ENCODE results near the gene ALDH16A1.

DNA sequence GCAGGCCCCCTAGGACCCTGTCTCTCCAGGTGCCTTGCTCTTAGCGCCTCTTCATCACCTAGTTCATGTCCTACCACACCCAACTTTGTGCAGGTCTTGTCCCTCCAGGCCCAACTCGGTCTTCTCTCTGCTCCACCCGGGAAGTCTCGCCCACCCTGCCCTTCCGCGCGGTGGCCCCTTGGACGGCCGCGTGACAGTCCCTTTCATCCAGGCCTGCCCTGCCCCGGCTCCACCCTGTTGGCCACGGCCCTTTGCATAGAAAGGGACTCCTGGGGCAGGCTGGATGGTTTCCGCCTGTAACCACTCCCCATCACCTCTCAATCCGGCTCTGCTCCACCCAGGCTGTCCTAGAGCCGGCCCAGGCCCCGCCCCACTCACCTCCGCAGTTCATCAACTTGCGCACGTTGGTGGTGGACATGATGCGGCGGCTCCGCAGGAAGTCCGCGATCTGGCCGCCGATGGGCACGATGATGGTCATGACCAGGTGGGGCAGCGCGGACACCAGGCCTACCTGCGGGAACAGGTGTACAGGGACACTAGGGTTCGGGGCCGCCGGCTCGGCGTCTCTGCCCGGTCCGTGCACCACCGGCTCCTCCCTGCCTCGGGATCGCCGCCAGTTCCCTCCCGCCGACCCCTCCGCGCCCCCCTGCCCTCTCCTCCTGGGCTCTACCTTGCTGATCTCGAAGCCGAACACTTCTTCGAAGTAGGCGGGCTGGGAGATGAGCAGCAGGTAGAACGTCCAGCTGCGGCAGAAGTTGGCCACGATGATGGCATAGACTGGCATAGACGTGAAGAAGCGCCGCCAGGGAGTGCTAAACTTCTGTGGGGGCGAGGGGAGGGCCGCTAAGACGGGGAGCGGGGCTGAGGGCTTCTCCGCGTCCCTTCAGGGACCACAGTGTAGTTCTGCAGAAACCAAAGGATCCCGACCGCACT, 20.6 kb upstream of the ALDH16A1 start:
- TF ChIP-seq, protein P1, sequence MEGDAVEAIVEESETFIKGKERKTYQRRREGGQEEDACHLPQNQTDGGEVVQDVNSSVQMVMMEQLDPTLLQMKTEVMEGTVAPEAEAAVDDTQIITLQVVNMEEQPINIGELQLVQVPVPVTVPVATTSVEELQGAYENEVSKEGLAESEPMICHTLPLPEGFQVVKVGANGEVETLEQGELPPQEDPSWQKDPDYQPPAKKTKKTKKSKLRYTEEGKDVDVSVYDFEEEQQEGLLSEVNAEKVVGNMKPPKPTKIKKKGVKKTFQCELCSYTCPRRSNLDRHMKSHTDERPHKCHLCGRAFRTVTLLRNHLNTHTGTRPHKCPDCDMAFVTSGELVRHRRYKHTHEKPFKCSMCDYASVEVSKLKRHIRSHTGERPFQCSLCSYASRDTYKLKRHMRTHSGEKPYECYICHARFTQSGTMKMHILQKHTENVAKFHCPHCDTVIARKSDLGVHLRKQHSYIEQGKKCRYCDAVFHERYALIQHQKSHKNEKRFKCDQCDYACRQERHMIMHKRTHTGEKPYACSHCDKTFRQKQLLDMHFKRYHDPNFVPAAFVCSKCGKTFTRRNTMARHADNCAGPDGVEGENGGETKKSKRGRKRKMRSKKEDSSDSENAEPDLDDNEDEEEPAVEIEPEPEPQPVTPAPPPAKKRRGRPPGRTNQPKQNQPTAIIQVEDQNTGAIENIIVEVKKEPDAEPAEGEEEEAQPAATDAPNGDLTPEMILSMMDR (IDR thresholded peaks at IDR 0.05), result no peak
- TF ChIP-seq POLR2A (IDR thresholded peaks at IDR 0.05), result no peak
